ENCODE data around the gene RIN1.

- TF ChIP-seq CTCF (IDR thresholded peaks at IDR 0.05), result no peak
- TF ChIP-seq EZH2 (IDR thresholded peaks at IDR 0.05; ENCODE audit: borderline replicate concordance, insufficient read depth, low read depth, low read length, poor library complexity, severe bottlenecking), result no peak
These were observed 2.2 kb downstream of the RIN1 start for GRCh38 chr11:66333896-66334604.
